ENCODE measurements around the gene LTC4S.

Gene LTC4S

DNA sequence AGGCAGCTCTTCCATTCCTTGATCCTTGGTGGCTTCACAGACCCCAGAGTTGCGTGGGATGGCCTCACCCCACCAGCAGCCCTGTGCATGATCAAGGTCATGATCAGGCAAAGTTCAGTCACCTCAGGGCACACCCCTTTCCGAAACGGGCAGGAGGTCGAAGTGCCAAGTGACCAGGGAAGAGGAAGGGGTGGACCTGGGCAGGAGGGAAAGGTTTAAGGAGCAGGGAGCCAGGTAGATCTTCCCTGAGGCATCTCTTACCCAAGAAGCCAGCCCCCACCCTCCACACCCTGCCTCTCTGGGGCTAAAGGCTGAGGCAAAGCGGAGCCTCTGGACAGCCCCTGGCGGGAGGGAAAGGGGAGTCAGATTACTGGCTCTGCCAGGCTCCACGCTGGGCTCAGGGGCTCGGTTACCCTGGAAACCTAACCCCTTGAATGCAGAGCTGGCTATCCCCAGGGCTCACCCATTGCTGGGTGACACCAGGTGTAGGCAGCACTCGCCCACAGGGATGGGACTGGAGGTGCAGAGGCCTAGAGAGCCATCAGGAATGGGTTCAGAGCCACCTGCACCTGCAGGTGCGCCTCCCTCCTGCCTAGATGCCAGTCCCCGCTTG is 9.3 kb downstream of the LTC4S start:
- no peak for DNase-seq
- Histone ChIP-seq H3K9ac (ENCODE audit: low read depth, low read length) (no peak overlapping the region), H4K20me1 (ENCODE audit: insufficient read depth, low read length) (peaks cover 24% of the 10 kb centered on the region), H2AFZ (ENCODE audit: low read depth, low read length) (no peak overlapping the region), H3K36me3 (ENCODE audit: insufficient read depth, low read length) (peaks cover 33% of the 10 kb centered on the region), H3K27me3 (ENCODE audit: insufficient read depth, low read length, poor library complexity) (no peaks in the 10 kb centered on the region), H3K79me2 (ENCODE audit: insufficient read depth, low read length) (peaks cover 22% of the 10 kb centered on the region), H3K27ac (ENCODE audit: low read length) (no peak overlapping the region), H3K9me3 (ENCODE audit: insufficient read depth, low read length, severe bottlenecking) (no peaks in the 10 kb centered on the region), H3K4me2 (ENCODE audit: insufficient read depth, low read length) (no peak overlapping the region), H3K4me3 (ENCODE audit: low read depth in 1 of 2, low read length in 2 of 2) (no peak overlapping the region), H3K4me1 (ENCODE audit: insufficient read depth, low read length) (peaks cover 41% of the 10 kb centered on the region)
- no peak for ATAC-seq (ENCODE audit: insufficient read depth, low read depth)
- TF ChIP-seq EZH2 (IDR thresholded peaks at IDR 0.05; ENCODE audit: borderline replicate concordance, low read depth, low read length, severe bottlenecking) = no peak
- TF ChIP-seq, protein P1, sequence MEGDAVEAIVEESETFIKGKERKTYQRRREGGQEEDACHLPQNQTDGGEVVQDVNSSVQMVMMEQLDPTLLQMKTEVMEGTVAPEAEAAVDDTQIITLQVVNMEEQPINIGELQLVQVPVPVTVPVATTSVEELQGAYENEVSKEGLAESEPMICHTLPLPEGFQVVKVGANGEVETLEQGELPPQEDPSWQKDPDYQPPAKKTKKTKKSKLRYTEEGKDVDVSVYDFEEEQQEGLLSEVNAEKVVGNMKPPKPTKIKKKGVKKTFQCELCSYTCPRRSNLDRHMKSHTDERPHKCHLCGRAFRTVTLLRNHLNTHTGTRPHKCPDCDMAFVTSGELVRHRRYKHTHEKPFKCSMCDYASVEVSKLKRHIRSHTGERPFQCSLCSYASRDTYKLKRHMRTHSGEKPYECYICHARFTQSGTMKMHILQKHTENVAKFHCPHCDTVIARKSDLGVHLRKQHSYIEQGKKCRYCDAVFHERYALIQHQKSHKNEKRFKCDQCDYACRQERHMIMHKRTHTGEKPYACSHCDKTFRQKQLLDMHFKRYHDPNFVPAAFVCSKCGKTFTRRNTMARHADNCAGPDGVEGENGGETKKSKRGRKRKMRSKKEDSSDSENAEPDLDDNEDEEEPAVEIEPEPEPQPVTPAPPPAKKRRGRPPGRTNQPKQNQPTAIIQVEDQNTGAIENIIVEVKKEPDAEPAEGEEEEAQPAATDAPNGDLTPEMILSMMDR (IDR thresholded peaks at IDR 0.05; ENCODE audit: borderline replicate concordance, extremely low read depth, low read length, poor library complexity, severe bottlenecking) = no peak

DNA sequence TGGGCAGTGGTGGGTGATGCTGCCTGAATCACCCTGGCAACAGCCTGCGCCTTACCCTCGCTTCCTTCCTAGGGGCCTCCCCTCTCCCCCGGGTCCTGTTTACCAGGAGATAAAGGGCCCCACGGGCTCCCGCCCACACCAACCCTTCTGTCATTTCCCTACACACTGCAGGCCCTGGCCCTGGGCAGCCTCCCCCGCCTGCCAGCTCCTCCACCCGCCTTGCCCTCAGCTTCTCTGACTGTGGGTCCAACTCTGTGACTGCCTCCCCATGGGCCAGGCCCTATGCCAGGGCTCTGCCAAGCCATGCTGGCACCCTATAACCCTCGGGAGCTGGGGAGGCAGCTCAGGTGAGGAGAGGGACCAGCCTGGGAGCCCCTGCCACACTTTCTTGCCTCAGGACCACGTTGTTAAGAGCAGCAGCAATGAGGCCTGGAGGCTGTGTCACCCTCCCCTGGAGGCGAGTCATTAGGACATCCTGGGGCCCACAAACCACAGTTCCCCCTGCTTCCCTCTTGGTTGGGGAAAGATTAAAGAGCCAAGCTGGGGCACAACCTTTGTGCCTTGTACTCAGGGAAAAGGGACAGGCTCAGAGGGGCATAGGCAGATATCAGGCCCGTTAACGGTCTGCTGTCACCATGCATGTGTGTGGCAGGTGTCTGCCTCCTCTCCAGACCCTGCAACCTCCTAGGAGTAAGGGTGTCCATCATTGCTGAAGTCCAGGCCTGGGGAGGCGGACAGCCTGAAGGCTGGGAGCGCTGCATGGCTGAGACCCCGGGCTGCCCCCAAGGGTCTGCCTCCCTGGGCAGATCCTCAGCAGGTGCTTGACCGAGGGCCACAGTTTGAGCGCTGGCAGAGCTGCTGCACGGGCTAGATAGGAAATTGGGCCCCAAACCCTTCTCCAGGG is 10.1 kb downstream of the LTC4S start:
- no peaks in the 10 kb centered on the region for H3K27me3 ChIP-seq (ENCODE audit: insufficient read depth, low read length, poor library complexity)
- ATAC-seq (ENCODE audit: insufficient read depth, low read depth) = peak; percentile 52
- H3K4me3 ChIP-seq (ENCODE audit: low read depth in 1 of 2, low read length in 2 of 2) = no peak overlapping the region
- peaks cover 24% of the 10 kb centered on the region for H4K20me1 ChIP-seq (ENCODE audit: insufficient read depth, low read length)
- peak overlapping the region; percentile 50; the same call in 1 of the 2 replicates for H3K27ac ChIP-seq (ENCODE audit: low read length)
- peak overlapping the region; percentile 95 for H3K4me2 ChIP-seq (ENCODE audit: insufficient read depth, low read length)
- peak overlapping the region; percentile 18; the same call in 1 of the 2 replicates for H3K9ac ChIP-seq (ENCODE audit: low read depth, low read length)
- no peaks in the 10 kb centered on the region for H3K9me3 ChIP-seq (ENCODE audit: insufficient read depth, low read length, severe bottlenecking)
- no peak overlapping the region for H2AFZ ChIP-seq (ENCODE audit: low read depth, low read length)
- DNase-seq = peak; percentile 65
- peaks cover 45% of the 10 kb centered on the region for H3K4me1 ChIP-seq (ENCODE audit: insufficient read depth, low read length)
- TF ChIP-seq EZH2 (IDR thresholded peaks at IDR 0.05; ENCODE audit: borderline replicate concordance, low read depth, low read length, severe bottlenecking) = no peak
- TF ChIP-seq, protein P1 (IDR thresholded peaks at IDR 0.05; ENCODE audit: borderline replicate concordance, extremely low read depth, low read length, poor library complexity, severe bottlenecking) = no peak
- peaks cover 22% of the 10 kb centered on the region for H3K79me2 ChIP-seq (ENCODE audit: insufficient read depth, low read length)
- H3K36me3 ChIP-seq (ENCODE audit: insufficient read depth, low read length) = peaks cover 24% of the 10 kb centered on the region

DNA sequence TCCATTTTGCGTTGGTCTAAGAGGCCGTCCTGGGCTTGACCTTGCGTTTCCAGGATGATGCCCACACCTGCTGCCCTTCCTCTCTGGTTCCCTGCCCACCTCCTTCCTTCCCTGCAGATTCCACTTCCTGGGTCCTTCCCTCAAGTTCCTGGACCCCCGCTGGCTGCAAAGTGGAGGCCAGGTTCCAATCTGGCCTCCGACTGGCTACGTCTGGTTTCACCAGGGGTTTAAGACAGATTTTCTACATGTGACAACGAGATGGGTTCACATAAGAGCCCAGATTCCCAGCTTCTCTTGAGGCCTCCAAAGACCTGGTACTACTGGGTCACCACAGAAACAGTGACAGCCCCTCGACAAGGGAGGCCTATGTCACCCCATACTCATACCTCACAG is 10.8 kb downstream of the LTC4S start:
- peaks cover 18% of the 10 kb centered on the region for H3K36me3 ChIP-seq (ENCODE audit: insufficient read depth, low read length)
- no peak for DNase-seq
- no peak overlapping the region for H2AFZ ChIP-seq (ENCODE audit: low read depth, low read length)
- H3K4me2 ChIP-seq (ENCODE audit: insufficient read depth, low read length) = peak overlapping the region; percentile 95
- no peaks in the 10 kb centered on the region for H3K9me3 ChIP-seq (ENCODE audit: insufficient read depth, low read length, severe bottlenecking)
- no peak for ATAC-seq (ENCODE audit: insufficient read depth, low read depth)
- peaks cover 22% of the 10 kb centered on the region for H3K79me2 ChIP-seq (ENCODE audit: insufficient read depth, low read length)
- TF ChIP-seq, protein P1 (IDR thresholded peaks at IDR 0.05; ENCODE audit: borderline replicate concordance, extremely low read depth, low read length, poor library complexity, severe bottlenecking) = no peak
- TF ChIP-seq EZH2 (IDR thresholded peaks at IDR 0.05; ENCODE audit: borderline replicate concordance, low read depth, low read length, severe bottlenecking) = no peak
- no peaks in the 10 kb centered on the region for H3K27me3 ChIP-seq (ENCODE audit: insufficient read depth, low read length, poor library complexity)
- no peak overlapping the region for H3K27ac ChIP-seq (ENCODE audit: low read length)
- peaks cover 24% of the 10 kb centered on the region for H4K20me1 ChIP-seq (ENCODE audit: insufficient read depth, low read length)
- H3K4me3 ChIP-seq (ENCODE audit: low read depth in 1 of 2, low read length in 2 of 2) = no peak overlapping the region
- peak overlapping the region; percentile 72; the same call in 1 of the 2 replicates for H3K9ac ChIP-seq (ENCODE audit: low read depth, low read length)
- H3K4me1 ChIP-seq (ENCODE audit: insufficient read depth, low read length) = peaks cover 45% of the 10 kb centered on the region
